GM10248 (cell line): ENCODE data around the gene RANBP9.

Experiments used
- CTCF ChIA-PET: fragments of 300-600 bp; sonication (Branson Sonifier 250); formaldehyde crosslinking; extraction: SDS; loops from one replicate; lab custom pipeline; 2021; ENCODE audit warnings: antibody characterized with exemption; lab: Yijun Ruan, JAX
- POLR2A ChIA-PET: fragments of 350-650 bp; sonication (Branson Sonifier 250); formaldehyde crosslinking; extraction: SDS; loops from one replicate; lab custom pipeline; 2020; ENCODE audit warnings: antibody characterized with exemption; lab: Yijun Ruan, JAX
- DNase-seq: peaks from one replicate; pipeline ENCODE4 v3.0.0; 2012; ENCODE audit errors: extremely low spot score
- CTCF ChIP-seq: IDR thresholded peaks from 2 replicates; pipeline ENCODE4 v1.5.1; 2012; ENCODE audit warnings: mild to moderate bottlenecking, low read depth; ENCODE audit errors: extremely low read depth, missing control alignments, control extremely low read depth

The RANBP9 gene

DNA sequence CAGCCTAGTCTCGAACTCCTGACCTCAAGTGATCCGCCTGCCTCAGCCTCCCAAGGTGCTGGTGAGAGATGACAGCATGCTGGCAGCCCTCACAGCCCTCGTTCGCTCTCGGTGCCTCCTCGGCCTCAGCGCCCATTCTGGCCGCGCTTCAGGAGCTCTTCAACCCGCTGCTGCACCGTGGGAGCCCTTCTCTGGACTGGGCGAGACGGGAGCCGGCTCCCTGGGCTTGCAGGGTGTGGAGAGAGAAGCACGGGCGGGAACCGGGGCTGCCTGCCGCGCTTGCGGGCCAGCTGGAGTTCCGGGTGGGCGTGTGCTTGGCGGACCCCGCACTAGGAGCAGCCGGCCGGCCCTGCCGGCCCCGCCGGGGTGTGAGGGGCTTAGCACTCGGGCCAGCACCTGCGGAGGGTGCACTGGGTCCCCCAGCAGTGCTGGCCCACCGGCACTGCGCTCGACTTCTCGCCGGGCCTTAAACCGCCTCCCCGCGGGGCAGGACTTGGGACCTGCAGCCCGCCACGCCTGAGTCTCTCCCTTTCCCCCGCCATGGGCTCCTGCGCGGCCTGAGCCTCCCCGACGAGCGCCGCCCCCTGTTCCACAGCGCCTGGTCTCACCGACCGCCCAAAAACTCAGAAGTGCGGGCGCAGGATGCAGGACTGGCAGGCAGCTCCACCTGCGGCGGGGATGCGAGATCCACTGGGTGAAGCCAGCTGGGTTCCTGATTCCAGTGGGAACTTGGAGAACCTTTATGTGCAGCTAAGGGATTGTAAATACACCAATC is 31.5 kb upstream of the RANBP9 start:
- no peak for DNase-seq
- TF ChIP-seq CTCF, result no peak
- CTCF ChIA-PET, result interaction anchor here (0.9 kb wide), 1 partner anchor 15 kb away, joined by 4 read pairs; no protein-coding TSS in a partner anchor
- POLR2A ChIA-PET, result no interaction called here

GRCh38 chr6:13741365-13741764 is 29.7 kb upstream of the RANBP9 start:
- ChIA-PET CTCF (interaction anchor here (0.8 kb wide), 1 partner anchor 10 kb away, joined by 3 read pairs; no protein-coding TSS in a partner anchor), POLR2A (interaction anchor here (0.6 kb wide), 1 partner anchor 1358 kb away, joined by 3 read pairs; no protein-coding TSS in a partner anchor)
- no peak for DNase-seq
- TF ChIP-seq CTCF, result no peak

GRCh38 chr6:13735031-13735430 is 23.4 kb upstream of the RANBP9 start:
- ChIA-PET CTCF (interaction anchor here (1.5 kb wide), 1 partner anchor 110 kb away, joined by 3 read pairs; no protein-coding TSS in a partner anchor), POLR2A (no interaction called here)
- no peak for TF ChIP-seq CTCF
- DNase-seq, result no peak

GRCh38 chr6:13733178-13733887 is 21.7 kb upstream of the RANBP9 start:
- POLR2A ChIA-PET, result no interaction called here
- TF ChIP-seq CTCF, result no peak
- DNase-seq, result no peak
- CTCF ChIA-PET, result no interaction called here

GRCh38 chr6:13730704-13731103 is 19.1 kb upstream of the RANBP9 start:
- POLR2A ChIA-PET, result no interaction called here

More at GRCh38 chr6:13730704-13731103, 19.1 kb upstream of the RANBP9 start:
- CTCF ChIA-PET, result no interaction called here
- no peak for DNase-seq
- no peak for TF ChIP-seq CTCF
